T-helper 17 cell (primary cell): ENCODE measurements around the gene ZNF683. TPM values are rescaled to one million over a fixed set of nuclear protein-coding genes. Genes with fewer than 3 reads are reported as not detected.
"Not testable (repeated sequence)": the region's sequence is repeated elsewhere in the genome, so short reads cannot be mapped to it uniquely, and the experiment has no call there.

Source experiments
- ATAC-seq: fragments of 150-1000 bp; cut with Tn5 transposase; 2 replicates; pipeline ENCODE4 v1.10.0; 2021; ENCODE audit warnings: mild to moderate bottlenecking, moderate library complexity
- DNase-seq, 3 donors: peaks; one replicate each; pipeline versions ENCODE4 v3.0.0 to v3.0.0-alpha.2; 2020 to 2021
- H3K9me3 ChIP-seq: one replicate; pipeline ENCODE4 v1.7.0; 2013; ENCODE audit warnings: low read length, mild to moderate bottlenecking; ENCODE audit not compliant: control insufficient read depth, poor library complexity, severe bottlenecking
- H3K27ac Mint-ChIP-seq: one replicate; pipeline ENCODE4 v1.8.0; 2022; ENCODE audit warnings: mild to moderate bottlenecking, moderate library complexity, mixed read lengths
- H3K27me3 Mint-ChIP-seq: one replicate; pipeline ENCODE4 v1.8.0; 2022; ENCODE audit warnings: mixed read lengths
- H3K36me3 Mint-ChIP-seq: one replicate; pipeline ENCODE4 v1.8.0; 2022; ENCODE audit warnings: low read depth, mixed read lengths
- H3K4me1 Mint-ChIP-seq: one replicate; pipeline ENCODE4 v1.8.0; 2022; ENCODE audit warnings: mild to moderate bottlenecking, mixed read lengths
- H3K4me3 Mint-ChIP-seq: one replicate; pipeline ENCODE4 v1.8.0; 2022; ENCODE audit warnings: mild to moderate bottlenecking, moderate library complexity, mixed read lengths
- total RNA-seq, 4 donors: library from RNA in 2 of 4; stranded (reverse) in 2 of 4; gene quantifications; one replicate each; pipeline ENCODE4 v1.2.3 and lab custom pipeline; 2022 to 2026

ZNF683 gene
- total RNA-seq, 2 donors from 2014 or later = not detected

DNA sequence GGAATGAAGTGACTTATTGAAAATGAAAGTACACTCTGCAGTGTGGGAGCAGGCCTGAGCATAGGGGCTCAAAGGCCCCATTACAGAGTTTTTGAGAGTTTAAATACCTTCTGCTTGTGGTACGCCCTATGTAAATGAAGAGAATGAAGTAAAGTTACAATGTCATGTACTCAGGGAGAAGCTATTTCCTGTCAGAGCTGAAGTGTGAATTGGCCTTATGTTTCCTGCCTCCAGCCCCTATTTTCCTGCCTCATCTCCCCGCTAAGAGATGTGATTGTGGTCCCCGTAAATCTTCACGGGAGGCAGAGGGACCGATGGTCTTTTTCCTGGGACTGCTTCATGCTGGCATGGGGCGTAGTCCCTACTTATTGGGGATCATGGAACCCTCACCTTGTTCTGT is 2.5 kb upstream of the ZNF683 start:
- DNase-seq = no peak
- Mint-ChIP-seq H3K27ac (peak overlapping the region; percentile 92), H3K4me3 (peak overlapping the region; percentile 81), H3K36me3 (no peaks in the 10 kb centered on the region), H3K4me1 (peaks cover 81% of the 10 kb centered on the region), H3K27me3 (no peaks in the 10 kb centered on the region)
- H3K9me3 ChIP-seq = no peaks in the 10 kb centered on the region
- ATAC-seq = no peak

DNA sequence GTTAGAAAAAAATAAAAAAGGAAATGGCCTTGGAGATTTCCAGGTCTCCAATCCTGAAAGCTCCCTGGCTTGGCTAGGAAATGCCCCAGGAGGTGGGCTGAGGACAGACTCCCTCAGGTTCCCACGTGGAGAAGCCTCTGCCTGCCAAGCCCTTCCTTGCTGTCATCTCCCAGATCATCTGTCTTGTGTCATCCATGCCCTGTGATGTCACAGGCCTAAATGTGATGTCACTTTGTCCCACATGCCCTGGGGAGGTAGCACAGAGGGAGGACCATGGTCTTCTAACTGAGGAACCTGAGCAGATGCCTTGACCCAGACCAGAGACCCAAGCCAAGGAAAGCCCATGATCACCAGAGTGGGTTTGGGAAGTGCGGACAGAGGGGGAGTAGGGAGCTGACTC is 1.8 kb upstream of the ZNF683 start:
- not testable (repeated sequence) for H3K9me3 ChIP-seq, H3K36me3 Mint-ChIP-seq, DNase-seq, ATAC-seq, H3K27me3 Mint-ChIP-seq
- Mint-ChIP-seq H3K27ac (peak overlapping the region; percentile 92), H3K4me3 (peak overlapping the region; percentile 81), H3K4me1 (peaks cover 82% of the 10 kb centered on the region)

GRCh38 chr1:26373789-26374188 is 1.2 kb upstream of the ZNF683 start:
- H3K36me3 Mint-ChIP-seq = no peaks in the 10 kb centered on the region
- H3K4me1 Mint-ChIP-seq = peaks cover 78% of the 10 kb centered on the region
- H3K27ac Mint-ChIP-seq = peak overlapping the region; percentile 92
- peak overlapping the region; percentile 81 for H3K4me3 Mint-ChIP-seq
- no peaks in the 10 kb centered on the region for H3K9me3 ChIP-seq
- DNase-seq (no peak), ATAC-seq (no peak)
- H3K27me3 Mint-ChIP-seq = no peaks in the 10 kb centered on the region

DNA sequence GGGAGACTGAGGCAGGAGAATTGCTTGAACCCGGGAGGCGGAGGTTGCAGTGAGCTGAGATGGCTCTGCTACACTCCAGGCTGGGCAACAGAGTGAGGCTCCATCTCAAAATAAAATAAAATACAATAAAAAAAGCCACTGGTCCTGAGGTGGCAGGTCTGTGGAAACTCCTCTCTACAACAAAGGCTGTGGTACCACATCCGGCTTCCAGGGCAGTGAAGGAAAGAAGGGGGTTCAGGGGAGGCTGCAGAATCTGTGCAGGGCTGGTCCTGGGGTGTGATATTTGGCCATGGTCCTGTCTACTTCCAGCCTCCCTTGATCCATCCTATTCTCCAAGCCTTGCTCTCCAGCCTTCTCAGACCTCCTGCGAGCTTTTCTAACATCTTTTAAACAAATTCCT is 731 bp upstream of the ZNF683 start:
- H3K36me3 Mint-ChIP-seq = no peaks in the 10 kb centered on the region
- peak; percentile 59 for ATAC-seq
- H3K9me3 ChIP-seq = no peaks in the 10 kb centered on the region

GRCh38 chr1:26372039-26372438 is 511 bp downstream of the ZNF683 start:
- no peaks in the 10 kb centered on the region for H3K9me3 ChIP-seq
- Mint-ChIP-seq H3K4me3 (no peak overlapping the region), H3K27me3 (no peaks in the 10 kb centered on the region), H3K27ac (peak overlapping the region; percentile 92), H3K36me3 (no peaks in the 10 kb centered on the region), H3K4me1 (peaks cover 66% of the 10 kb centered on the region)
- DNase-seq (no peak), ATAC-seq (no peak)

More for the DNA sequence above, 731 bp upstream of the ZNF683 start:
- peak in 1 of 3 donors; percentile 21 for DNase-seq
- Mint-ChIP-seq H3K4me1 (peaks cover 73% of the 10 kb centered on the region), H3K4me3 (peak overlapping the region; percentile 81), H3K27ac (peak overlapping the region; percentile 92), H3K27me3 (no peaks in the 10 kb centered on the region)

GRCh38 chr1:26370591-26371382 is 1.8 kb downstream of the ZNF683 start:
- H3K36me3 Mint-ChIP-seq = no peaks in the 10 kb centered on the region
- peak overlapping the region; percentile 1 for H3K4me3 Mint-ChIP-seq
- H3K27ac Mint-ChIP-seq = peak overlapping the region; percentile 32
- H3K9me3 ChIP-seq = no peaks in the 10 kb centered on the region
- peaks cover 56% of the 10 kb centered on the region for H3K4me1 Mint-ChIP-seq
- no peak for DNase-seq
- no peak for ATAC-seq
- H3K27me3 Mint-ChIP-seq = no peaks in the 10 kb centered on the region

DNA sequence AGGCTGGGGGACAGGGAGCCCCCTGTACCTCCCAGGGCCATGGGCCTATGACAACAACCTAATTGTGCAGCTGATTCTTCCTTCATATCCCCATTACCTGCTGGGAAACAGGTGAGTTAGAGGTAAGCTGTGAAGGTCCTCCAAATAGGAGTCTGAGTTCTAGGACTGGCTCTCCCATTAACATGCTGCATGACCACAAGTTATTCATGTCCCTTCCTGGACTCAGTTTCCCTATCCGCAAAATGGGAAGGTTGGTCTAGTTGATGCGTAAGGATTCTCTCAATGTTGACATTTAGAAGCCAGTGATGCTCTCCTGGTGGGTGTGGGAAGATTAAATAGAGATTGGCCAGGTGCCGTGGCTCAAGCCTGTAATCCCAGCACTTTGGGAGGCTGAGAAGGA is 4.1 kb downstream of the ZNF683 start:
- no peak for ATAC-seq
- Mint-ChIP-seq H3K36me3 (no peaks in the 10 kb centered on the region), H3K4me3 (no peak overlapping the region), H3K4me1 (peaks cover 47% of the 10 kb centered on the region), H3K27me3 (no peaks in the 10 kb centered on the region), H3K27ac (no peak overlapping the region)
- no peaks in the 10 kb centered on the region for H3K9me3 ChIP-seq
- DNase-seq = no peak

GRCh38 chr1:26368006-26368405 is 4.5 kb downstream of the ZNF683 start:
- DNase-seq = no peak
- H3K4me3 Mint-ChIP-seq = no peak overlapping the region
- H3K4me1 Mint-ChIP-seq = peaks cover 47% of the 10 kb centered on the region
- no peaks in the 10 kb centered on the region for H3K27me3 Mint-ChIP-seq
- H3K27ac Mint-ChIP-seq = no peak overlapping the region
- no peaks in the 10 kb centered on the region for H3K9me3 ChIP-seq
- no peaks in the 10 kb centered on the region for H3K36me3 Mint-ChIP-seq
- no peak for ATAC-seq

DNA sequence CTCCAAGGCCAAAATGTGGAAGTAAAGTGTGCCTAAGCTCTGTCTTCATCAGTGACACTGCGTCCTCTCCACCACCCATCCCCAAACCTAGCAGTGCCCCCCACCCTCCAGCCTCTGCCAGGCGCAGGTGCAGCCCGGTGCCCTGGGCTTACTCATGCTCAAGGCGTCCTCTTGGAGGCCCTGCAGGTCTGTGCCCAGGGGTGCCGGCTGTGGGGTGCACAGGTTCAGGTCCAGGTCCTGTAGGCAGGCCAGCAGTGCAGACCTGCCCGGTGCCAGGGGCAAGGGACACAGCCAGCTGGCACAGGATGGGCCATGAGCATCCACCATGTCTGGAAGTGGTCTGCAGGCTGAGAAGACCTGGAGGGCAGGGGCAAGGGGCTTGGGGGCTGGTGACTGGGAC is 5.1 kb downstream of the ZNF683 start:
- no peak overlapping the region for H3K27ac Mint-ChIP-seq
- no peaks in the 10 kb centered on the region for H3K9me3 ChIP-seq
- H3K36me3 Mint-ChIP-seq = no peaks in the 10 kb centered on the region
- no peaks in the 10 kb centered on the region for H3K27me3 Mint-ChIP-seq
- peaks cover 41% of the 10 kb centered on the region for H3K4me1 Mint-ChIP-seq
- no peak overlapping the region for H3K4me3 Mint-ChIP-seq
- ATAC-seq (no peak), DNase-seq (no peak)

GRCh38 chr1:26364956-26365355 is 7.6 kb downstream of the ZNF683 start:
- peaks cover 38% of the 10 kb centered on the region for H3K4me1 Mint-ChIP-seq

DNA sequence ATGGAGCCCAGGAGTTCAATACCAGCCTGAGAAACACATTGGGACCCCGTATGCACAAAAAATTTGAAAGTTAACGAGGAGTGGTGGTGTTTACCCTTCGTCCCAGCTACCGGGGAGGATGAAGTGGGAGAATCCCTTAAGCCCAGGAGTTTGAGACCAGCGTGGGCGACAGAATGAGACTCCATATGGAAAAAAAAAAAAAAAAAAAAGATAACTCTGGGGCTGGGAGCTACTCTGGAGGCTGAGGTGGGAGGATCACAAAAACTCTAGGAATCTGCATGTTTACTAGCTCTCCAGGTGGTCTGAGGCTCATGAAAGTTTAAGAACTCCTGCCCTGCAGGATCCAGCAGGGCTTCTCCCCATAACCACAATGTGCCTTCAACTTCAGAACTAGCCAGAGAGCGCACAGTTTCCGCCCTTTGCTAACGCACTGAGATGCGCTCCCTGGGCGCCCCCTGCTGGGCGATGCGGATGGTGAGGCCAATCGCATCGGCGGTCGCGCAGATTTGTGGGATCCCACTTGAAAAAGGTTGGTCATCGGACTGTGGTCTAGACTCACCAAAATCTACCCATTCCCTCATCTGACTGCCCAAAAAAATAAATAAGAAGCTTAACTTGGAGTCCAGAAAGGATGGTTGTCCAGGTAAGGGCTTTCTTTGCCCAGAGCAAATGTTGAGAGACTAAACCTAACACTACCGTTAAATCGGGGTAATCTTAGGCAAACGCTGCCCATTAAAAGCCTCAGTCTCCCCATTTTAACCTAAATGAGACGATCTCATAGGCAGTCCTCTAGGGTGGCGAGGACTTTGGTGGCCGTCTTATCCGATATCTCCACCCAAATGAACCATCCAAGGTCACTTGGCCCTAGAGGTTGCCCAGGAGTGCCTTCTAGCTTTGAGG is 8.8 kb downstream of the ZNF683 start:
- H3K27ac Mint-ChIP-seq = peak overlapping the region; percentile 29
- DNase-seq (peak; percentile 68 to 80 (median 75)), ATAC-seq (peak; percentile 74)
- H3K4me1 Mint-ChIP-seq = peaks cover 45% of the 10 kb centered on the region
- no peaks in the 10 kb centered on the region for H3K9me3 ChIP-seq
- peaks cover 3% of the 10 kb centered on the region for H3K36me3 Mint-ChIP-seq
- H3K4me3 Mint-ChIP-seq = peak overlapping the region; percentile 9
- peaks cover 11% of the 10 kb centered on the region for H3K27me3 Mint-ChIP-seq

More at GRCh38 chr1:26364956-26365355, 7.6 kb downstream of the ZNF683 start:
- Mint-ChIP-seq H3K27ac (no peak overlapping the region), H3K27me3 (peaks cover 11% of the 10 kb centered on the region), H3K36me3 (peaks cover 3% of the 10 kb centered on the region), H3K4me3 (no peak overlapping the region)
- DNase-seq = no peak
- H3K9me3 ChIP-seq = no peaks in the 10 kb centered on the region
- ATAC-seq = no peak

DNA sequence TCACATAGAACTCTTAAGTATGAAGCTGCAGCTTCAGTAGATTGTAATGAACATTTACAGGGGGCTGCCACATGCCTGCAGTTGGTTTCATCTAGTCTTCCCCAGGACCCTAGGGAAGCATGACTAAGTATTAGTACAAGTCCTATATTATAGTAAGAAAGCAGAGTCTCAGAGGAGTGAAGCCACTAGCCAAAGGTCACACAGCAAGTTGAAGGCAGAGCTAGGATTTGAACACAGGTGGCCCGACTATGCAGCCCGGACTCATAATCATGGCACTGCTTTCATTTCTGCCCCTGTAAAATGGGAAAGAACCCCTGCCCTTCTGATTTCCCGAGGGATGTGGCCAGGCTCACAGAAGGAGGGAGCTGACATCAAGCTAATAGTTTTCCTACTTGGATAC is 10.2 kb downstream of the ZNF683 start:
- DNase-seq (no peak), ATAC-seq (no peak)
- Mint-ChIP-seq H3K4me3 (peak overlapping the region; percentile 39), H3K27me3 (peaks cover 11% of the 10 kb centered on the region), H3K4me1 (peaks cover 51% of the 10 kb centered on the region), H3K36me3 (peaks cover 3% of the 10 kb centered on the region), H3K27ac (no peak overlapping the region)
- no peaks in the 10 kb centered on the region for H3K9me3 ChIP-seq

GRCh38 chr1:26361605-26362122 is 10.9 kb downstream of the ZNF683 start:
- DNase-seq = no peak
- Mint-ChIP-seq H3K36me3 (peaks cover 3% of the 10 kb centered on the region), H3K4me3 (peak overlapping the region; percentile 39), H3K4me1 (peaks cover 51% of the 10 kb centered on the region), H3K27ac (no peak overlapping the region), H3K27me3 (peaks cover 11% of the 10 kb centered on the region)
- H3K9me3 ChIP-seq = no peaks in the 10 kb centered on the region
- ATAC-seq = no peak
